OCI-LY3 (cell line): ENCODE data around the gene CISD3.

ENCODE experiments used
- H2AFZ ChIP-seq: fragments of 200-600, 300-600 bp; shearing (Covaris generic); 2 replicates; pipeline ENCODE4 v1.6.0; 2014; ENCODE audit warnings: antibody characterized with exemption, low read depth, low read length
- H3K27ac ChIP-seq: fragments of 200-600, 300-600 bp; sonication (generic); 2 replicates; pipeline ENCODE4 v1.5.1; 2014; ENCODE audit warnings: mild to moderate bottlenecking, low read length, moderate library complexity, mixed read lengths
- H3K27me3 ChIP-seq: fragments of 200-600, 300-600 bp; sonication (generic); 2 replicates; pipeline ENCODE4 v1.6.1; 2014; ENCODE audit warnings: low read depth, low read length, mixed read lengths
- H3K36me3 ChIP-seq: fragments of 200-600, 300-600 bp; sonication (generic); replicated peaks from 2 replicates; pipeline ENCODE3; 2014; ENCODE audit warnings: low read depth, low read length, mixed read lengths
- H3K4me1 ChIP-seq: fragments of 300-600, 200-600 bp; sonication (generic); 2 replicates; pipeline ENCODE4 v1.6.1; 2014; ENCODE audit warnings: low read length, mixed read lengths
- H3K4me2 ChIP-seq: fragments of 200-600, 300-600 bp; sonication (generic); 2 replicates; pipeline ENCODE4 v1.6.1; 2014; ENCODE audit warnings: low read length, mixed read lengths
- H3K4me3 ChIP-seq: fragments of 300-600, 200-600 bp; sonication (generic); 2 replicates; pipeline ENCODE4 v1.5.1; 2014; ENCODE audit warnings: antibody characterized with exemption, mild to moderate bottlenecking, low read length, moderate library complexity
- H3K79me2 ChIP-seq: fragments of 300-600, 200-600 bp; shearing (Covaris generic); 2 replicates; pipeline ENCODE4 v1.6.1; 2014; ENCODE audit warnings: mild to moderate bottlenecking, low read length, mixed read lengths
- H3K9ac ChIP-seq: fragments of 300-600, 200-600 bp; shearing (Covaris generic); 2 replicates; pipeline ENCODE4 v1.6.0; 2014; ENCODE audit warnings: mild to moderate bottlenecking, low read length, moderate library complexity
- H3K9me3 ChIP-seq: fragments of 200-600, 300-600 bp; shearing (Covaris generic); 2 replicates; pipeline ENCODE4 v1.6.1; 2014; ENCODE audit warnings: low read length, mixed read lengths; ENCODE audit not compliant: insufficient read depth
- H4K20me1 ChIP-seq: fragments of 200-600, 300-600 bp; sonication (generic); 2 replicates; pipeline ENCODE4 v1.6.1; 2016; ENCODE audit warnings: low read length, mixed read lengths; ENCODE audit not compliant: insufficient read depth
- EZH2phosphoT487 ChIP-seq: fragments of 200-600 bp; shearing (Covaris generic); IDR thresholded peaks from 2 replicates; pipeline ENCODE4 v1.6.1; 2018; ENCODE audit warnings: antibody characterized with exemption, mixed run types, low read depth
- TF ChIP-seq, protein P1 (sequence below): fragments of 200-600, 300-600 bp; sonication (generic); IDR thresholded peaks from 2 replicates; pipeline ENCODE4 v1.5.1; 2014; ENCODE audit warnings: antibody characterized with exemption, low read length, low read depth

Gene CISD3

DNA sequence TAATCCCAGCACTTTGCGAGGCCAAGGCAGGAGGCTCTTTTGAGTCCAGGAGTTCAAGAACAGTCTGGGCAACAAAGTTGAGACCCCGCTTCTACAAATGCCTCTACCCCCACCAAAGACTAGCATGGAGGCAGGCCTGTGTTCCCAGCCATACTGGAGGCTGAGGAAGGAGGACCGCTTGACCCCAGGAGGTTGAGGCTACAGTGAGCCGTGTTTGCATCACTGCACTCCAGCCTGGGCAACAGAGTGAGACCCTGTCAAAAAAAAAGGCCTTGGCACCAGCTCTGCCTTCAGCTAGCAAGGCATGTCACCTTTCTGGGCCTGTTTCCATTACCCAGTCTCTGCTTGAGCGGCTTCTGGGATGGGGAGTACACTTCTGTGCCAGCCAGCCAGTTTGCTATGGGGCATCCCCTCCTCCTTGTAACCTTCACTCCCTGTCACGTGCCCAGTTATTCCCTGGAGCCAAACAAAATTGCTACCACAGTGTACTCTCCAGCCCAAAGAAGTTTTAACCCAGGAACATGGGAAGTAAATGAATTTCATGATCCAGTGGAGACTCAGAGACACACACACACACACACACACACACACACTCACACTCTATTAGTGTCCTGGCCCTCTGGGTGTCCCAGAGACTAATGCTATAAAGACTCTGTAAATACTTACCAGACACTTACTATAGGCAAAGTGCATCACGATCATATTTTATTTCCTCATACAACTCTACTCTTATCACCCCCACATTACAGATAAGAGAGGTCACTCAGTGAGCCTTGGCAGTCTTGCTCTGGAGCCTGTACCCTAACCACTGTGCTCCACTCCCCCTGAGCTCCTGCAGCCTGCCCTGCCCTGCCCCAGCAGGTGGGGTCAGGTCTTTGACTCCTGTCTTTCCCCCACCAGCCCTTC is 2.5 kb downstream of the CISD3 start:
- Histone ChIP-seq H2AFZ (no peak overlapping the region), H4K20me1 (no peaks in the 10 kb centered on the region), H3K9ac (no peak overlapping the region), H3K27ac (no peak overlapping the region), H3K4me1 (peaks cover 24% of the 10 kb centered on the region), H3K27me3 (no peaks in the 10 kb centered on the region), H3K79me2 (peaks cover 11% of the 10 kb centered on the region; the same call in 1 of the 2 replicates), H3K4me3 (no peak overlapping the region), H3K9me3 (no peaks in the 10 kb centered on the region), H3K36me3 (no peaks in the 10 kb centered on the region), H3K4me2 (no peak overlapping the region)
- TF ChIP-seq, protein P1, sequence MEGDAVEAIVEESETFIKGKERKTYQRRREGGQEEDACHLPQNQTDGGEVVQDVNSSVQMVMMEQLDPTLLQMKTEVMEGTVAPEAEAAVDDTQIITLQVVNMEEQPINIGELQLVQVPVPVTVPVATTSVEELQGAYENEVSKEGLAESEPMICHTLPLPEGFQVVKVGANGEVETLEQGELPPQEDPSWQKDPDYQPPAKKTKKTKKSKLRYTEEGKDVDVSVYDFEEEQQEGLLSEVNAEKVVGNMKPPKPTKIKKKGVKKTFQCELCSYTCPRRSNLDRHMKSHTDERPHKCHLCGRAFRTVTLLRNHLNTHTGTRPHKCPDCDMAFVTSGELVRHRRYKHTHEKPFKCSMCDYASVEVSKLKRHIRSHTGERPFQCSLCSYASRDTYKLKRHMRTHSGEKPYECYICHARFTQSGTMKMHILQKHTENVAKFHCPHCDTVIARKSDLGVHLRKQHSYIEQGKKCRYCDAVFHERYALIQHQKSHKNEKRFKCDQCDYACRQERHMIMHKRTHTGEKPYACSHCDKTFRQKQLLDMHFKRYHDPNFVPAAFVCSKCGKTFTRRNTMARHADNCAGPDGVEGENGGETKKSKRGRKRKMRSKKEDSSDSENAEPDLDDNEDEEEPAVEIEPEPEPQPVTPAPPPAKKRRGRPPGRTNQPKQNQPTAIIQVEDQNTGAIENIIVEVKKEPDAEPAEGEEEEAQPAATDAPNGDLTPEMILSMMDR = no peak
- TF ChIP-seq EZH2phosphoT487 = no peak

DNA sequence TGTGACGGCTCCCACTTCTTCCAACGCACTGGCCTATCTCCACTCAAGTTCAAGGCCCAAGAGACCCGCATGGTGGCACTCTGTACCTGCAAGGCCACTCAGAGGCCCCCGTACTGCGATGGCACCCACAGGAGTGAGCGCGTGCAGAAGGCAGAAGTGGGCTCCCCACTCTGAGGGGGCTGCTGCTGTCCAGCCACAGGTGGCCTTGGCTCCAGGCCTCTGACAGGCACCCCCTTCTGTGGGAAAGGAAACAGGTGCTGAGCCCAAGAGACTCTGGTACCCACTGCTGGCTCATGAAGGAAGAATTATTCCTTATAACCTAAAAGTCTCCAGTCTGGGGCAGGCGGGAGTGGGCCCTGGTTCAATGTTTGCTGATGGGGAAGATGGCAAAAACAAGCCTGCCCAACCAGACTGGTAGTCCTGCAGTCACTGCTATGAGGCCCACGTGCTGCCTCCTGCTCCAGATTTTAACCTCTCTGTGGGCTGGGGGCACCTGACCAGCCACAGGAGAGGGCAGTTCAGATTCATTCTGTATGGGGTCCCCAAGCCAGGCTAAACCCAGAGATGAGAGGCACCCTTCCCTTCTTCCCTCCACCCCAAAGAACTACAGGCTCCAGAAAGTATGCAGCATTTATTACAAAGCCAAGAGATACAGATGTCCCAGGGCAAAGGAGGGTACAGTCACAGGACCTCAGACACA is 3.3 kb downstream of the CISD3 start:
- peaks cover 6% of the 10 kb centered on the region for H3K36me3 ChIP-seq
- no peak overlapping the region for H3K27ac ChIP-seq
- H4K20me1 ChIP-seq = no peaks in the 10 kb centered on the region
- H3K27me3 ChIP-seq = no peaks in the 10 kb centered on the region
- no peak for TF ChIP-seq EZH2phosphoT487
- TF ChIP-seq, protein P1 = no peak
- H3K79me2 ChIP-seq = peaks cover 11% of the 10 kb centered on the region; the same call in 1 of the 2 replicates
- no peak overlapping the region for H3K4me2 ChIP-seq
- no peak overlapping the region for H3K4me3 ChIP-seq
- H3K9me3 ChIP-seq = no peaks in the 10 kb centered on the region
- peaks cover 18% of the 10 kb centered on the region for H3K4me1 ChIP-seq
- H3K9ac ChIP-seq = no peak overlapping the region
- H2AFZ ChIP-seq = no peak overlapping the region

DNA sequence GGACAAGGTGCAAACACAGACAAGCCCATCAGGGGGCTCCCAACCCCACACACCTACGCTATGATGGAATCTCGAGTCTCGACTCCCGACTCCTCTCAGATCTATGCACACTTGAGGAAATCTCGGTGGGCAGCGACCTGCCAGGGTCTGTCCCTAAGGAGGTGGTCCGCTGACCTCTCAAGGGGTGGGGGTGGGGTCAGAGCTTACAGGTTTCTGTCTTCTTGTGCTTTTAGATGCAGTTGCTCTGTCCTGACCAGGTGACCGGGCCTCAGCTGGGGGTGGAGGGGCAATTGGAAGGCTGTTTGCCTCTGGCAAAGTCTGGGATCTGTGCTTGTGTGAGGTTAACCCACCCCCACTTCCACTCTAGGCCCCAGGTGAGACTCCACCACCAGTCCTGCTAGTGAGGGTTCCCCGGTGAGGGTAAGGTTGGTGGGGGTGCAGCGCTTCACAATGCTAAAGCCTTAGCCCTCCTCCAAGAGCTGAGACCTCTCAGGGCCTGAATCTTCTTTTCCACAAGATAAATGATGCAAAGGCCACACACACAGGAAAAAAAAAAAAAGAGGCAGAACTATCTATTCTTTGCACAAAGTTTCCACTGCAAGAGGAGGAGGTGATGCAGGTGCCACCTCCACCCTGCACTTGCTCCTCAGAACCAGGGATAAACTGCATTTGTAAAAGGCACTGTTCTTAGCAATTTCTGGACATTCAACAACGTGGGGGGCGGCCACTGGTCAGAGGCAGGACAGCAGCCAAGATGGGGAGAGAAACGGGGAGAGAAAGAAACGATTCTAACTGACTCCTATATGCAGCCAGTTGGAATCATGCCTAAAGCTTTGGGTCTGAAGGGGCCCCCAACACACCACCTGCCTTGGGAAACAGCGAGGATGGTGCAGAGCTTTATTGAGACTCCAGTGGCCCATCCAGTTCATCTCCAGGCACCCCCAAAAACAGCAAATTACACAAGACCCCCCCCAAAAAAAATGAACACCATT is 4.1 kb downstream of the CISD3 start:
- Histone ChIP-seq H3K27me3 (no peaks in the 10 kb centered on the region), H4K20me1 (no peaks in the 10 kb centered on the region), H3K4me1 (peaks cover 16% of the 10 kb centered on the region), H3K27ac (no peak overlapping the region), H3K4me3 (no peak overlapping the region), H2AFZ (no peak overlapping the region), H3K9ac (no peak overlapping the region), H3K79me2 (peaks cover 11% of the 10 kb centered on the region; the same call in 1 of the 2 replicates), H3K36me3 (peaks cover 11% of the 10 kb centered on the region), H3K9me3 (no peaks in the 10 kb centered on the region), H3K4me2 (no peak overlapping the region)
- TF ChIP-seq, protein P1 = peak; percentile 49
- no peak for TF ChIP-seq EZH2phosphoT487
